Stimulated activated naive CD4-positive, alpha-beta T cell treated with Interleukin-2 at 50 U/mL for 16 hours (primary cell): Measurements from ENCODE around the gene TIAM1.

Source experiments
- DNase-seq: peaks from one replicate; lab custom pipeline; 2025; lab: John Stamatoyannopoulos, UW

TIAM1 gene

GRCh38 chr21:31354604-31355443 is 10.8 kb upstream of the TIAM1 start:
- peak; percentile 79 for DNase-seq

DNA sequence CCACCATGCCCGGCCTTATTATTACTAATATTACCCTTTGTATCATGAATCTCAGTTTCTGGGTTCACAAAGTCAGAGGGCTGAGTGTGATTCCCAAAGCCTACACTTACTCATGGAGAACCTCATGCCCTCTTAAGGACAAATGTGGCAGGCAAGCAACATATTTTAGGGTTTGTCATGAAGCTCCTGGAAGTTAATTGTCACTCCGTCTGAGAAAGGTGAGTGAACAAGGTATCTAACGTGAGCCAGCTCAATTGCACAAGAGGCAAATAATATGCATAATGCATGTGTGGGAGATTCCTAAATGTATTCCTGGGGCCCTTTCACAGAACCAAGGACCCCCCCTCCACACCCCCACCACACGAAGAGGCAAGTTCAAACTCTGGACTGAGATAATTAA is 10.1 kb upstream of the TIAM1 start:
- no peak for DNase-seq

GRCh38 chr21:31352836-31353235 is 8.8 kb upstream of the TIAM1 start:
- no peak for DNase-seq

GRCh38 chr21:31351960-31352359 is 7.9 kb upstream of the TIAM1 start:
- no peak for DNase-seq

DNA sequence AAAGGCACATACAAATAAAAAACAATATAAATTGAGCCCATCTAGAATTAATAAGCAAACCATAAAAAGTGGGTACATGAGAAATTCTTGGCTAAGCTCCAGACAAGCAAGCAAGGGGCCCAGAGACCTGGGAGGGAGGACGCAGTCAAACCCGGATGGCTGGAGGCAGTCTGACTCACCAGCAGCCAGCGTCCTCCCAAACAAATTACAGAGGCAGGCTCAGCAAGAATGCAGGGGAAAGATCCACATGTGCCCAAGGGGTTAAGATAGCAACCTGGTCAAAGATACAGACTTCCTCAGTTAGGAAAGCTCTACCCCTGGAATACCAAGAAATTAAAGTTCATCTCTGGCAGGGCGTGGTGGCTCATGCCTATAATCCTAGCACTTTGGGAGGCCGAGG is 7.4 kb upstream of the TIAM1 start:
- DNase-seq = no peak

GRCh38 chr21:31349208-31349607 is 5.1 kb upstream of the TIAM1 start:
- no peak for DNase-seq

DNA sequence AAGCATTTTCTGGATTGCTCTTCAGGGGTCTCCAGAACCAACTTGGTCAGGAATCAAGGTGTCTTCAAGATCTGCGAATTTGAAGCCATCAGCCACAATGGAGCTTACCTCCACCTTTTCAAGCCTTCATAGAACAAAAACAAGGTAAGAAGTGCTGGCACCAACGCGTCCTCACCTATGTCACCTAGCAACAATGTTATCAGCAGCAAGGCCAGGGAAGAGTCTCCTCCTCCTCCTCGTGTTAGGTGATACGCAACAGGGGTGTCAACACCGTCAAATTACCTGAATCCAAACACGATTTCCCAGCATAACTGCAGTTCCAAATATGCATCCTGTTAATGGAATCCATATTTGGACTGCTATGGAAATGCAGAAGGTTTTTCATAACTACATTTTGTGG is 4.1 kb upstream of the TIAM1 start:
- DNase-seq = no peak

DNA sequence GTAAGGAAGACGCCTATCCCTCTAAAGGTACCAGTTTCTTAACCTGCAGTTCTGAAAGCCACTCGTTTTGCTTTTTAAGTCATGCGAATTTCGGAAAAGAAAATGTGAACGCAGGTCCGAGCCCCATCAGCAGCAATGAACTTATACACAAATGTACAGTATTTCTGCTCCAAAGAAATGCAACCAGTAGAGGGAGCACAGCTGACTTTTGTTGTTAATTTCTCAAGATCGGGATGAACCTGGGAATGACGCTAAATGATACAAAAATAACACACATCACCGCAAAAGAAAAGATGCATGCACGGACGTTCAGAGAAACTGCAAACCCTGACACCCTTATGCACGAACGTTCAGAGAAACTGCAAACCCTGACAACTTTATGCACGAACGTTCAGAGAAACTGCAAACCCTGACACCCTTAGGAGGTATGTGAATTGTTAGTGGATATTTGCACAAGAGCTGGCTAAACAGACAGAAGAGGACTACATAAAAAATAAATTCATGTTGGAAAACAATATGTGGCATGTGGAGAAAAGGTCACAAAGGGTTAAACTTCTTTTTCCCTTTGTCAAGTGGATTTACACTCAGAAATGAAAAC is 3.5 kb upstream of the TIAM1 start:
- DNase-seq = no peak

- no peak for DNase-seq
These were observed 2.3 kb upstream of the TIAM1 start for GRCh38 chr21:31346256-31346821.

GRCh38 chr21:31345136-31345535 is 1.1 kb upstream of the TIAM1 start:
- no peak for DNase-seq

GRCh38 chr21:31343030-31343510 is 991 bp downstream of the TIAM1 start:
- no peak for DNase-seq

DNA sequence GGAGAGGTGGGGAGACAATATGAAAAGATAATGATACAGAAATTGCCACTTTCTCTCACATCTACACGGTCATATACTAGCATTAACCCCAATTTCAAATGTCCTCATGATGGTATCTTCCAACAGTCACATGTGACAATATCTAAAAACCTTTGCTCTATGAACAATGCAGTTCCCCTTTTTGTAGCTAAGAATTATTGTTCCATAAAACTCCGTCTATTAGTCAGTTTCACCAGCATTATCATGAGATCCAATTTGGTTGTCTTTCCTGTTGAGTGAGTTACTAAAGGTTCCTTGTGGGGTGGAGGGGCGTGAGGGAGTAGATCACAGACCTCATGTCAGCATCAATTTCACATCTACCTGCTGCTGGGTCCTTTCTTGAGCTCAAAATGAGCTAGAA is 1.7 kb downstream of the TIAM1 start:
- DNase-seq = no peak

DNA sequence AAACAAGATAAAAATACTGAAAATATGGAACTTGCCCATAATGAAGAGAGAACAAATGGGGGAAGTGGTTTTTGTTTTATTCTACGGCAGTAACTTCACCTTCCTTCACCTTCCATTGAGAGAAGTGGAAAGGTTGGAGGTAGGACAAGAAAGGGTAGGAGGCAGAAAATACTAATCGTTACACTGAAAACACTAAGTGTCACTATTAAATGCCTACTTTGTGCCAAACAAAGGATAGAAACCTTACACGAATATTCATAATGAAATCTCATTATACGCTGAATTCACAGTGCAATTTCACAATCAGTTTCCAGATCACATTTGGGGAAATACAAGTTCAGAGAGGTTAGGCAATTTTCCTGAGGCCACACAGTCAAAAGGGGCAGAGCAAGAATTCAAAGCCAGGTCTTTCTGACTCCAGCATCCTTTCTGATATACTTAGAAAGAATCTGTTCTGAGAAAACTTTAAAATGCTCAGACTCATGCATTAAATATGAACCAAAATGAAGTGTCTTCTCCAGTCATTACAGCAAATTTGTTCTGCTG is 3.0 kb downstream of the TIAM1 start:
- peak; percentile 10 for DNase-seq

- DNase-seq = no peak
These were observed 3.5 kb downstream of the TIAM1 start for GRCh38 chr21:31340514-31340913.

DNA sequence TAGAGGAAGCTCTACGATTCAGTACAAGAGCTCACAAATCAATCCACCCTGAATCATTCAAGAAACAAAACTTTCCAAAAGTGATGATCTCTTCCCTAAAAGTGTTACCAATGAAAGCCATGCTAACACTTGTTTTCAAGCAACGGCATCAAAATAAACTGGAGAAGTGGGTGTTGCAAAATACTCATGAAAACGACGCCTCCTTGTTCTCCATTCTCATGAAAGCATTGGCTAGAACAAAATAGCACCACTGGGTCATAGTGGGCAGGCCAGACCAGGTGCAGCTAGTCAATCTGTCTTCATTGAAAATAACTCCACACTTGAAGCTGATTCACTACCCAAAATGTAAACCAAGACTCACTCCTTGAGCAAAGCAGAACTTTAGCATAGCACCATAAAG is 4.3 kb downstream of the TIAM1 start:
- DNase-seq = no peak

DNA sequence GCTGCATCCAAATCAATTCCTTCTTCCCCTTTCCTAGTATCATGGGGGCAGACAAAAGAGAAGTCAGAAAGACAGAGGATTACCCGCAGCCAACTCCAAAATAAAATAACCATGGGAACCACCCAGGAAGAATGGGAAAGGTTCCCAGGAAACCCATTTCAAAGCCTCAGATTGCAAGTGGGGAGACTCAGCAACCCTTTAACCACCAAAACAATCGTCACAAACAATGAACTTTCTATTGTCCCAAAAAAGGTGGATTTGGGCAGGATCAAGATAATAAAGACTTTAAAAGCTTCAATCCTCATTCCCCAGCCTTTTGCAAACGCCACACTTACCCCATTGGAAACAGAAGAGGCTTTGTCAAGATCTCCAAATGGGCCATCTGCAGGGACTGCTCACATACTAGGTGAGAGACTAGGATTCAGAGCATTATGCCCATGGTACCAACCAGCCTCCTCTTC is 5.1 kb downstream of the TIAM1 start:
- no peak for DNase-seq

DNA sequence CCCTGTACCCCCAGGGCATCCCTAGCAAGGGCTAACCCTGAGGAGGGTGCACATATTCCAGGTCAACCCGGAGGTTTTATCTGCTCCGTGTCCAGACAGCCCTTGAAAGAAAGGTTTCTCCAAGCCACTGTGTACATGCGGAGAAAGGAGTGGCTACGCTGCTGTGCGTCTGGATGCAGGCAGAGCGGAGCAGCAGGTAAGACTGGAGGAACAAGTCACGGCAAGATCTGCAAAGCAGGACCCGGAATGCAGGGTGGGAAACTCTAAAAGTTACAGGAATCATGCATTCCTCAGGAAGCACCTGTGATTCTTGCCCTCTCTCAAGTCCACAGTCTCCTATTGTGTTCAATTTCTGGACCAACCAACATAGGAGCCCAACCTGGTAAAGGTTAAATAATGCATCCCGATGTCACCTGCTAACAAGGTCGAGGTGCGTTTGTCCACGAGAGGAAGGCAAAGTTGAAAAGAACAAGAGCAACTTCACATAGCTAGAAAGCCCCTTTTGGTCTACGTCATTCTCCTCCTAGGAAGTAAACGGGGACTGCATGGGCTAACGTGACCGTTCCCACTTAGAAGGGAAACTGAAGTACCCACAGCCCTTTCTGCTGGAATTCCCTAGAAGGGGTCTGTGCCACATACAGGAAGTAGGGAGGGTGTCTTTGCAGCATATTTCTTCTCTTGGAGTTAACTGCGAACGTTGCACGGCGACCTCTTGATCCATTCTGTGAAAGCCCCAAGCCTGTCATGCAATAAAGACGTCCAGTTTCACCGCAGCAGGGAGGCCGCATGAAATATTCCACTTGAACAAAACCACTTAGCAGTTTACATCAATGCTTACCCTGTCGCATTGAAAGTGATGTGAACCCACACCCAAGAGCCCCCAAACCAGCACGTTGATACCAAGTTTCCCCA is 5.8 kb downstream of the TIAM1 start:
- no peak for DNase-seq

DNA sequence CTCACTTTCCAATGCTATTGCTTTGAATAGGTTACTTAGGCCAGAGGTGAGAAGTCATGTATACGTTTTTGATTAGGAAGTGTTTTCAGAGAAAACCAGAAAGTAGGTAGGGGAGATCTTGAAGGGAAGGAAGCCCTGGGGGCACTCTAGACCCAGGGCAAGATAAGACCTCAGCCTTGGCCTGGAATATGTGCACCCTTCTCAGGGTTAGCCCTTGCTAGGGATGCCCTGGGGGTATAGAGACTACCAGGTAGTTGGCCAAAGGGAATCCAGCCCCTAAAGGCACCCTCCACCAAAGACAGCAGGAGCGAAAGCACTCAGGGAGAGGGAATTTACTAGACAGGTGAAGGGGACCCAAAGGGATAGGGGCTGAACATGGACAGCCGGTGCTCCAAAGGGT is 7.0 kb downstream of the TIAM1 start:
- no peak for DNase-seq

DNA sequence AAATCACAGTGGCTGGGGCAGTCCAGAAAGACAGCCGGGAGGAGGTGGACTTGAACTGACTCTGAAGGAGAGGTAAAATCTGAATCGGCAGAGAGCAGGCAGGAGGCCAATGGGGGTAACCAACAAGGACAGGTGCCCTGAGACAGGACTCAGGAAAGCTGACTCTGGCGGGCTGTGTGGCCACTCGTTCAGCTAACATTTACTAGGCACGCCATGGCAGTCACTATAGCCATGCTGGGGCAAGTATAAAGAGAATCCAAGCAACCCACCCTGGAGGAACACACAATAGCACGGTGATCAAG is 7.4 kb downstream of the TIAM1 start:
- DNase-seq = no peak

GRCh38 chr21:31335957-31336738 is 7.9 kb downstream of the TIAM1 start:
- DNase-seq = peak; percentile 16

- DNase-seq = no peak
These were observed 9.4 kb downstream of the TIAM1 start for GRCh38 chr21:31334648-31335121.
